ENCODE measurements around the gene MRPS25.

Gene MRPS25

GRCh38 chr3:15081960-15082664 is 17.0 kb upstream of the MRPS25 start:
- no peak for DNase-seq

GRCh38 chr3:15079091-15079490 is 14.0 kb upstream of the MRPS25 start:
- DNase-seq: no peak

GRCh38 chr3:15074500-15074899 is 9.4 kb upstream of the MRPS25 start:
- DNase-seq: no peak

DNA sequence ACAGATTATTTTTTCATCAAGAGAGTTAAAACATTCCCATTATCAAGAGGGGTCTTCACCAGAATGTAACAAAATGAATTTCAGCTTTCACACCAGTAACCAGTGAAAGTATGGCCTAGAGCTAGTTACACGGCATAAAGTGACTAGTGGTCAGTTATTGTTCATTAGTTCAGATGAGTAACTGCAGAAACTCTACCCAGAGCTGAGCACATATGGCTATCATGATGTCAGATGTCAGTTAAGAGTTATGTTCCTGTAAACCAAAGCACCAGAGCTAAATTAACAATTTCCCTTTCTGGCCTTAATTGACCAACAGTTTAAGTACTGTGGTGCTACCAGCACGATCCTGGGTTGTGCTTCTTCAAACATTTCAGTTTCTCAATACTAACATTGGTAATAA is 6.6 kb upstream of the MRPS25 start:
- DNase-seq: no peak

DNA sequence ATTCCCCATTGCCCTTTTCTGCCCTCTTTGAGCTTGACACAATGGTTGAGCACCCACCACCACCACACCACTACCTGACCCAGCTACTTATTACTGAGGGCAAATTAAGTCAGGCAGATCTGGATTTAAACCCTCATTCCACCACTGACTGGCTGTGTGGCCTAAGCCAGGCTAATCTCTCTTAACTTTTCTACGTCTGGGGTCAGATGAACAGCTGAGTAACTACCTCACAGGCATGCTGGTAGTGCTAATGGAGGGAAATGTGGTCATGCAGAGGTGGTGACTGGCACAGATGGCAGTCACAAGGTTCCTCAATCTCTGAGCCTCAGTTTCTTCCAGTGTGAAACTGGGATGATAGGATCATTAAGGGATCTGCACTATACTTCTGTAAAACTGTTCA is 4.3 kb upstream of the MRPS25 start:
- DNase-seq: no peak

- DNase-seq: no peak
Measured at GRCh38 chr3:15066467-15066866, 1.4 kb upstream of the MRPS25 start.

DNA sequence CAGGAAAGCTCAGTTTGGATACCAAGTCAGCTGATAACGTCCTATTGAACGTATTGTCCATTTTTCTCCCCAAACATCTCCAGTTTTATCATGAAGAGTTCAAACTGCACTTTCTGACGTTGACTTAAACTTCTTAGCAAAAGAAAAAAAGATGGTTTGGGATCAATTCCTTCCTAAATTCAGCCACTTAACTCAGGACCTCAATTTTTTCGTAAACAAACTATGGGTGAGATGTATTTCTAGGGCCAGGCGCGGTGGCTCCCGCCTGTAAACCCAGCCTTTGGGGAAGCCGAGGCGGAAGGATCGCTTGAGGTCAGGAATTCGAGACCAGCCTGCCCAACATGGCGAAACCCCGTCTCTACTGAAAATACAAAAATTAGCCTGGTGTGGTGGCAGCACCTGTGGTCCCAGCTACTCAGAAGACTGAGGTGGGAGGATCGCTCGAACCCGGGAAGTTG is 464 bp upstream of the MRPS25 start:
- DNase-seq: no peak

- no peak for DNase-seq
Measured at GRCh38 chr3:15064299-15064834, 748 bp downstream of the MRPS25 start.

DNA sequence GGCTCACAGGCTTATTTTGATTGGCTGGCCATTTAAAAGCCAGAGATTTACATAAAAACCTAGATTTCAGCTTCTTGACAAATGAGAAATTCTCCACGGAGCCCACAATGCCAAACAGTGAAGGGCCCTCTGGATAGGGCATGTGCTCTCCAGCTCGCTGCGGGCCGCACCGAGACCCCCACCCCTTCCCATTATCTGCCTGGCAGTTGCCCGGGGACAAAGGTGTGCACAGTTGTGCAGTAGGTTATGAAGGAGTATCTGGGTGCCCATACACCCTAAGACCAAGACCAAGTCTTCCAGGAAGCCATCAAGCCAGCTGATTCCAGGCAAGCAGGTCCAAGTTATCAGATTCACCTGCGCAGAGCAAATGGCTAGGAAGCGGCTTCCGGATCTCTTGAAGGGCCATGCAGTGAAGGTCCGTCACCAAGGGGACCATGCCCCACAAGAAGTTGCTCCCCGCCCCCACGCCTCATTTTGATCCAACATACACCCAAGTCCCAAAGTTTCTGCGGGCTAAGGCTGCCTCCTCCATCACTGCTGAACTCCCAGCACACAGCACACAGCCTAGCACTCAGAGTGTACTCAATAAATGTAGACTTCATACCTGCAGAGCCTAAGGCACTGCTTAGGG is 1.3 kb downstream of the MRPS25 start:
- no peak for DNase-seq

DNA sequence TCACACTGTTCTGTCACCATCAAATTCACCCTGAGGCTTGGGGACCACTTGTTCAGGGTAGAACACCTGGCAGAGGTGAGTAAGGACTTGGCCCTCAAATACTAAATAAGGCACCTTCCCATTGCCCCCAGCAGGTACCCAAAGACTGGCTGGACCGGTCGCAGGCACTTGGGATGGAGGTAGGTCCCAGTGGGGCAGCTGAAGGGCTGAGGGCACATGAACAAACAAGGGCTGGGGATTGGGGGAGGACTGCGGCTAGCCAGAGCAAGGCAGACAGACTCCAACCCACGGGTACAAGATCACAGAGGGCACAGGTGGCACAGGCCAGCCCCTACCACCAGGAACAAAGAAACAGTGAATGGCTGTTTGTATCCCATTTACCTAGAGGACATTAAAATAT is 1.9 kb downstream of the MRPS25 start:
- no peak for DNase-seq

- no peak for DNase-seq
Measured at GRCh38 chr3:15060029-15060428, 5.1 kb downstream of the MRPS25 start.

DNA sequence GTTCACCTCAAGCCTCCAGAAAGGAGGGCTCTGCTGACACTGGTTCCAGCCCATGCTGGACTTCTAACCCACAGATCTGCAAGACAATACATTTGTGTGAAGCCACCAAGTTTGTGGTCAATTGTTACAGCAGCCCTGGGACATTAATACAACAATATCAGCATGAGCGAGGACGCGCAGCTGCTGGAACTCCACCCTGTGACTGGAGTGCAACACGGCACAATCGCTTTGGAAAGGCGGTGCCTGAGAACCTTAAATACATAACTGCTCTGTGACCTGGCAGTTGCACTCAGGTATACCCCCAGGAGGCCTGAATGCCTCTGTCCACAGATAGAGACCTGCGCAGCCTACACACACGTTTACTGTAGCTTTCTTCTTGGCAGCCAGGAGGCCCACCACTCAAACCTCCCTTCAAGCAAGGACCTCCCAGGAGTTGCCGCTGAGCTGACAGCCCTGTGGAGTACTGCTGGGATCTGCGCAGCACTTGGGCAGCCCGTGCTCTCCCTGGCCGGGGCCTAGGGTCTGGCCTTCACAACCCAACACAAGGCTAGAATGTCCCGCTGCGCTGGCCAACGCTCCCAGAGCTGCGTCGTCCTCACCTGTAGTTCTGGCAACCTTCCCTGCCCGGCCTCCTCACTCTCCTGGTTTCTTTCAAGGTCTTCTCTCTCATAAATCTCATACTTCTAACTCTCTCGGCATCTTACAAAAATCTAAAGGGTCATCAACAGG is 8.3 kb downstream of the MRPS25 start:
- DNase-seq: no peak

- no peak for DNase-seq
Measured at GRCh38 chr3:15055019-15055557, 10.0 kb downstream of the MRPS25 start.

GRCh38 chr3:15053541-15053940 is 11.6 kb downstream of the MRPS25 start:
- DNase-seq: no peak

- DNase-seq: no peak
Measured at GRCh38 chr3:15052335-15053242, 12.5 kb downstream of the MRPS25 start.

- peak in 1 of 2 experiments; percentile 7 for DNase-seq
Measured at GRCh38 chr3:15051531-15051930, 13.6 kb downstream of the MRPS25 start.

DNA sequence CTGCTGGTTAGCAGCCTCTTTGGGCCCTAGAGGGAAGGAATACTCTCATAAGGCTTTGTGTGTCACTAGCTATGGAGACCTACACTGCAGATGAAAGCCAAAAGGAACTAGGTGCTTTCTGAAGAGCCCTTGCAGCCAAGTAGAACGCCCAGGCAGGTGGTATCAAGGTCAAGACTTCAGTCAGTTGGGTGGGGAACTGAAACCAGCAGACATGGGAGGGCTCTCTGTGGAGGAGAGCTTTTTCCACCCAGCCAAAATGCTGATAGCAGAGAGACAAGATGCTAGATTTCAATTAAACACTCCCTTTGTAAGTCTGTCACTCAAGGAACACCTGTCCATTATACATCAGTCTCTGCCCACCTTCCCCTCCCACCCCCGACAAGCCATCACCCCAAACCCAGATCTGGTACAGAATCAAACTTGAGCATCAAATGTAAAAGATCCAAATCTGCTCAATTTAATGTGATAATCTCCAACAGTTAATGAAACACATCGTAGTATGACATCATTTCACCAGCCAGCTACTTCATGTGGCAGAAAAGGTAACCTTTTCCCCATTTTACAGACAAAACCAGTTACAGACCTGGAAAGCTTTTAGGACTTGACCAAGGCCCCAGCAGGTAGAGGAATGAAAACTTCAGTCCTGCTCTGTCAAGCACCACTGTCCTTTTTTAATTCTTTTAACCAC is 14.6 kb downstream of the MRPS25 start:
- DNase-seq: no peak

- DNase-seq: no peak
Measured at GRCh38 chr3:15049584-15049983, 15.5 kb downstream of the MRPS25 start.

- no peak for DNase-seq
Measured at GRCh38 chr3:15045667-15046066, 19.4 kb downstream of the MRPS25 start.

DNA sequence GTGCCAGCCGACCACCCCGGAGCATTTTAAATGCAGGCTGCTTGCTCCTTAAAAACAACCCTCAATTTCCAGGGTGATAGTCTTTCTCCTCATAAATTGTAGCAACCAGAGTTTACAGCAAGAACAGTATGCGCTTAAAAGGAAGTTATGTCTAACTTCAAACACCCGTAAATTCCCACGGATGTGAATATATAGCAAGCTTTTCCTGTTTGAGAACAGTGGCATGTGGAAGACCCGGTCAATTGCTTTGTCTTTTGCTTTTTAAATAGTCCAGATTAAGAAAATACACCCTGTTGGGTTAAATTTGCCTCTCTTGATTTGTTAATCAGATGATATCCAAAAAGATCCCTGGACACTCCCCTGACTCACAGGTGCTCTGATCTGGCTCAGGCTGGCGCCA is 20.8 kb downstream of the MRPS25 start:
- no peak for DNase-seq

DNA sequence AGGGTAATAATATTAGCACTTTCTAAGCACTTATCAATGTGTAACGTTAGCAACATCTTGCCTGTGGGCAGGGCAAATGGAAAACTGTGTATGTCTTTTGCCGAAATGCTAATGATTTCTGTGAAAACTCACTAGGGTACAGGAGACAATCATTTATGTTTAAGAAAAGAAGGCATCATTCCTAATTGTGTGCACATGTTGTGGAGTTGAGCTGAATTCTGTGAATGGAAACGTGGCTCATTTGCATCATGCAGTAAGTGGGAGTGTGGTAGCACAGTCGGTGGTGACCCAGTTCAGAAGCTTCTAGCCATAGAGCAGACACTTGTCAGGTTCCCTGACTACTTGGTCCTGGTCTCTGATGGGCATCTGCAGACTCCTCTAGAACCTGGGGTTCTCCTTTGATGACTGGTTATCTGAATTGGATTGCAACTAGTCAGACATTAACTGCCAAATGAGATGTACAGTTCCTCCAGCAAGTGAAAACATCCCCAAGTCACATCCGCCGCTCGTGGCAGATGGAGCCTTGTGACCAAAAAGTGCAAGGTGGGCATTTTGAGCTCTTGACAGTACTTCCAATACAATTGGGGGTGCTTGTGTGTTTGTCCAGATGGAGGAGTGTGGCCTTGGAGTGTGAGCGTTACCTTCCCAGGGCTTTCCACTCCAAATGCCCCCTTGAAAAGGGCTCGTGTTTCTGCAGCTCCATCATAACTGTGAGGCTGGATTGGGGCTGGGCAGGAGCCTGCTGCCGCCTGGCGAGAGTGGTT is 21.5 kb downstream of the MRPS25 start:
- no peak for DNase-seq
